GM23248 (cell line): ENCODE data around the gene ARSG.

Experiments used
- EZH2 ChIP-seq: fragments of 200-600 bp; sonication (generic); IDR thresholded peaks from 2 replicates; pipeline ENCODE4 v1.6.1; 2018; ENCODE audit warnings: antibody characterized with exemption, mild to moderate bottlenecking; ENCODE audit not compliant: insufficient read depth, poor library complexity, severe bottlenecking
- EZH2phosphoT487 ChIP-seq: fragments of 200-600 bp; sonication (generic); IDR thresholded peaks from 2 replicates; pipeline ENCODE4 v1.6.1; 2018; ENCODE audit warnings: antibody characterized with exemption, moderate library complexity, mild to moderate bottlenecking, low read depth; ENCODE audit not compliant: insufficient read depth

DNA sequence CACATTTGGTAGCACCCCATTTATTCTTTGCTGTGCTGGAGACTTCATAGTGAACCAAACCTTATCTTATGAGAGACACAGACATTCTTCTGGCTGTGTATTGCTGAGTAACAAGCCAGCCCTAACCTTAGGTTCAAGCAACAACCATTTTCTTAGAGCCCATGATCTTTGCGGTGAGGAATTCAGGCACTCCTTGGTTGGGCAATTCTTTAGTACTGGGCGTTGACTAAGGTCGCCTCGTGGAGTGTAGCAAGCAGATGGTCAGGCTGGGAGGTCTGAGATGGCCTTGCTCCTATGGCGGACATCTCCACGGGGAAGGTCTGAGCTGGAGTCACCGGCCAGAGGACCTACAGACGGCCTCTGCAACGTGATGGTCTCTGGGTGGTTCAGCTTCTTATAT lies 43.1 kb downstream of the ARSG start:
- TF ChIP-seq EZH2phosphoT487 (no peak), EZH2 (no peak)
